SK-N-MC (cell line): Measurements from ENCODE around the gene ANK2.

Source experiments
- EZH2 ChIP-seq: fragments of 200-600 bp; sonication (generic); IDR thresholded peaks from one replicate; pipeline ENCODE4 v1.6.1; 2017; ENCODE audit warnings: antibody characterized with exemption
- FOXP2 ChIP-seq: optimal IDR thresholded peaks from 2 replicates; pipeline ENCODE3; 2011; ENCODE audit warnings: mild to moderate bottlenecking, moderate library complexity; ENCODE audit not compliant: insufficient read depth; ENCODE audit errors: extremely low read length, control extremely low read depth
- POLR2AphosphoS5 ChIP-seq: IDR thresholded peaks from 2 replicates; pipeline ENCODE4 v1.6.1; 2012; ENCODE audit warnings: mild to moderate bottlenecking, low read depth, low read length, borderline replicate concordance

DNA sequence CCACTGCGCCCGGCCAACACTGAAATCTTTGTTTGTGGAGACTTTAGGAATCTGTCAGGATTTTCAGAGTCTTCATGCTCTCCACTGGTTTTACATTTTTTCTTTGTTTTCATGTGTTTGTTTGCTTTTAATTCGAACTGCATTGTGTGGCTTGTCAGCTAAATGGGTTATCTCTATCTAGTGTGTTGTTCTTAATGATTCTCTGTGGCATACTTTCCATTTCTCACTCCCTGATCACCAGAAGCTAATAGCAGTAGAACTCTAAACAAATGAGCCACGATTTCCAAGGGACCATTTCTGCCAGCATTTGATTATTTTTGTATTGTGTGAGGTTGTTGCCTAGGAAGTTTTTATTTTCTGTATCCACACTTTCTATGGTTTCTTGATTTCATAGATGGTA, 359.7 kb downstream of the ANK2 start:
- TF ChIP-seq POLR2AphosphoS5 (no peak), EZH2 (no peak), FOXP2 (no peak)
